DMS153 (cell line): Measurements from ENCODE around the gene DTNBP1.

Experiments used
- DNase-seq: peaks from one replicate; lab custom pipeline; 2025; lab: John Stamatoyannopoulos, UW

The DTNBP1 gene

GRCh38 chr6:15623276-15624116, 39.3 kb downstream of the DTNBP1 start:
- DNase-seq = no peak

GRCh38 chr6:15622045-15622740, 40.6 kb downstream of the DTNBP1 start:
- no peak for DNase-seq

GRCh38 chr6:15621203-15622044, 41.4 kb downstream of the DTNBP1 start:
- no peak for DNase-seq

- DNase-seq = no peak
Measured at GRCh38 chr6:15620611-15621010, 42.2 kb downstream of the DTNBP1 start.

- DNase-seq = no peak
Measured at GRCh38 chr6:15619330-15619729, 43.5 kb downstream of the DTNBP1 start.

GRCh38 chr6:15618685-15619084, 44.1 kb downstream of the DTNBP1 start:
- no peak for DNase-seq

GRCh38 chr6:15616261-15616660, 46.6 kb downstream of the DTNBP1 start:
- DNase-seq = no peak

GRCh38 chr6:15615802-15616201, 47.0 kb downstream of the DTNBP1 start:
- no peak for DNase-seq

- no peak for DNase-seq
Measured at GRCh38 chr6:15614277-15614676, 48.6 kb downstream of the DTNBP1 start.

- no peak for DNase-seq
Measured at GRCh38 chr6:15608396-15608795, 54.4 kb downstream of the DTNBP1 start.

GRCh38 chr6:15607603-15608002, 55.2 kb downstream of the DTNBP1 start:
- DNase-seq = no peak

- DNase-seq = no peak
Measured at GRCh38 chr6:15606347-15606746, 56.5 kb downstream of the DTNBP1 start.

GRCh38 chr6:15604843-15605242, 58.0 kb downstream of the DTNBP1 start:
- DNase-seq = no peak

GRCh38 chr6:15602154-15602553, 60.7 kb downstream of the DTNBP1 start:
- no peak for DNase-seq

GRCh38 chr6:15598273-15598798, 64.5 kb downstream of the DTNBP1 start:
- no peak for DNase-seq

GRCh38 chr6:15596186-15596896, 66.5 kb downstream of the DTNBP1 start:
- DNase-seq = no peak

- no peak for DNase-seq
Measured at GRCh38 chr6:15595461-15596173, 67.2 kb downstream of the DTNBP1 start.

GRCh38 chr6:15594512-15595259, 68.1 kb downstream of the DTNBP1 start:
- no peak for DNase-seq

GRCh38 chr6:15593798-15594197, 69.0 kb downstream of the DTNBP1 start:
- no peak for DNase-seq

- DNase-seq = no peak
Measured at GRCh38 chr6:15592610-15593009, 70.2 kb downstream of the DTNBP1 start.
